NCI-H526 treated with DMSO at 0.1 percent for 48 hours (cell line): Measurements from ENCODE around the gene ATP5IF1.

ENCODE experiments used
- DNase-seq: peaks from one replicate; lab custom pipeline; 2025; lab: John Stamatoyannopoulos, UW

The ATP5IF1 gene

DNA sequence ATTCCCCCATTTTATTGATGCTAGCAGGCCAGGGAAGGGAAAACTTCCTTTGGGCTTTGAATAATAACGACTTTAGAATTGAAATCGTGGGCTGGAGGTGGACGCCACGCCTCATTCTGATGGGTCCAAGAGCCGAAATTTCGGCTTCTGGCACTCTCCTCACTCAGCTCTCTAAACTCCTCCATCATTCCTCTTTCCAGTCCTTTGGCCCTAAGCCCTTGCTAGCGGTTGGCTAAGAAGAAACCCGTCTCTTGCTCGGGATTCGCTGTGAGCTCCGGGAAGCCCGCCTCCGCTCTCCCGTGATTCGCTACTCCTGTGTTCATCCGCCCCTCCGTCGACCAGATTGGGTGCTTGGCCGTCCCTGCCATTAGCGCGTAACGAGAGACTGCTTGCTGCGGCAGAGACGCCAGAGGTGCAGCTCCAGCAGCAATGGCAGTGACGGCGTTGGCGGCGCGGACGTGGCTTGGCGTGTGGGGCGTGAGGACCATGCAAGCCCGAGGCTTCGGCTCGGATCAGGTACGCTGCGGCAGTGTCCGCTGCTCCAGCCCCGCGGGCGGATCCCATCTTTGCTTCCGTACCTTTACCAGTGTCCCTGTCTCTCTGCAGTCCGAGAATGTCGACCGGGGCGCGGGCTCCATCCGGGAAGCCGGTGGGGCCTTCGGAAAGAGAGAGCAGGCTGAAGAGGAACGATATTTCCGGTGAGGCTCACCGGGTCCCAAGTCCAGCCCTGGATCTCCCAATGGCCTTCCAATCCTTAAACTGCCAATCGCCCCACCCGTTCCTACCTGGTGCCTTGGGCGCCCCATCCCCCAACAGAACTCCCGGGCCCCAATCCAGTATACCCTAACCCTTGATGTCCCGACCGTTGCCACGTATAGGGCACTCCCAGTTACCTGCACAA lies at the start of gene ATP5IF1:
ATP5IF1 (plus strand) TSS at position 370 of the 901 bp plus-strand sequence; CDS start at position 430, 60 bp downstream.
- DNase-seq = peak; percentile 97

DNA sequence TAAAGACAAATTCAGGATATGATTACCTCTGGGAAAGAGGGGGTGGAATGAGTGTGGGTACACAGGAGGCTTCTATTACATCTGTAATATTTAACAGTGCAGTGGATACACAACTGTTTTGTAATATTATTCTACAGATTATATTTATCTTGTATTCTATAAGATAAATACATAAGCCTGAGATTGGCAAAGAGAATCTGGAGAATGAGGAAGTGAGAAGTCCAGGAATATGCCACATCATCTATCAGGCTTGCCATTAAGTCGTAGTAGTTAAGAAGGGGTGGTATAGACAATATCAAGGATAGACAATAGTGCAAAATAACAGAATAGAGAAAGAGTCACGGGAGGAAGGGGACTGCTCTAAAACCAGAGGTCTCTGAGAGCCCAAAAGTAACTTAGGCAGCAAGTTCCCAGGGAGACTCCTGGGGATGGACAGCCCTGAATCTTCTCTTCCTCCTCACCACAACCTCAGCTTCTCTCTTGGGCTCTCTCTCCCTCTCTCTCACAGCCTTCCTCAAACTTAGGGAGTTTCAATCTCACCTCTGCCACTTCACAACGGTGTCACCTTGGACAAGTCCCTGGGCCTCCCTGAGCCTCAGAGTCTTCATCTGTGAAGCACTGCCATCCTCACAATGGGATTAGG lies 45.5 kb upstream of the ATP5IF1 start:
- DNase-seq = no peak

DNA sequence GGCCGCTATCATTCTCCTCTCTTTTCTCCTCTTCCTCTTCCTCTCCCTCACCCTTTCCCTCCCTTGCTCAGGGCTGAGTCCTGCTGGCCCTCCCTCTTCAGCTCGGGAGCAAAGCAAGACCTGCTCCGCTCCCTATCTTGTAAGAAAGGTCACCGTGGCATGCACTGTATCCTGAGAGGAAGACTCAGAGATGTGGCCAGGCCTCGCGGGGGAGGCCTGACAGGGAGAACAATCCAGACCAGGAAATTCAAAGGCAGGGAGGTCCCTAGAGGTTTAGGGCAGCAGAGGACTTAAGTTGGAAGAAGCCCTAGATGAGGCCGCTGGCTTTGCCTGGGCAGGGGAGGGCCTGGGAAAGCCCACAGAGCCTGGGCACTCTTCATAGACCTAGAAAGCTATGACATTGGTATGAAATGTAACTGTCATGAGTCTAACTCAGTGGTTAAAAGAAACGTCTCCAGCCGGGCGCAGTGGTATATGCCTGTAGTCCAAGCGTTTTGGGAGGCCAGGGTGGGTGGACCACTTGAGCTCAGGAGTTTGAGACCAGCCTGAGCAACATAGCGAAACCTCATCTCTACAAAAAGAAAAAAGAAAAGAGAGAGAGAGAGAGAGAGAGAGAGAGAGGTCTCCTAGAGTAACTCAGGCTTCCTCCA lies 44.8 kb upstream of the ATP5IF1 start:
- DNase-seq = no peak

DNA sequence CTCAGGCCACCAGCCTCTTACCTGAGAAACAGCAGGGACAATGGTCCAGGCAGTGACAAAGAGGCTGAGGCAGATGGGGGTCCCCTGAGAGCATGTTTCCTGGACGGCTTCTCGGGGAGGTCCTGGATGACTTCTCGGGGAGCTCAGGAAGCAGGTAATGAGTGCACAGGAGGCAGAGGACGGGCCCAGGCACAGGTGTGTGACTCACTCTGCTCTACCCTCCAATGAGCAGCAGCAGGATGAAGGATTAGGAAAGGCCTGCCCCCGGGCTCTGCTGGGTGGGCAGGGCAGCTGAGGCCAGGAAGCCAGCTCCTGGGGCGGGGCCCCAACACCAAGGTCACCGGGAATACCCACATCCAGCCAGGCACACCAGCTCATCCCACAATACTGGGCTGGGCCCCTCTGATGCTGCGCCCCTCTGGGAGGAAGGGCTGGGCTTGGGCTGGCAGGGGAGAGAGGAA lies 42.2 kb upstream of the ATP5IF1 start:
- DNase-seq = no peak

DNA sequence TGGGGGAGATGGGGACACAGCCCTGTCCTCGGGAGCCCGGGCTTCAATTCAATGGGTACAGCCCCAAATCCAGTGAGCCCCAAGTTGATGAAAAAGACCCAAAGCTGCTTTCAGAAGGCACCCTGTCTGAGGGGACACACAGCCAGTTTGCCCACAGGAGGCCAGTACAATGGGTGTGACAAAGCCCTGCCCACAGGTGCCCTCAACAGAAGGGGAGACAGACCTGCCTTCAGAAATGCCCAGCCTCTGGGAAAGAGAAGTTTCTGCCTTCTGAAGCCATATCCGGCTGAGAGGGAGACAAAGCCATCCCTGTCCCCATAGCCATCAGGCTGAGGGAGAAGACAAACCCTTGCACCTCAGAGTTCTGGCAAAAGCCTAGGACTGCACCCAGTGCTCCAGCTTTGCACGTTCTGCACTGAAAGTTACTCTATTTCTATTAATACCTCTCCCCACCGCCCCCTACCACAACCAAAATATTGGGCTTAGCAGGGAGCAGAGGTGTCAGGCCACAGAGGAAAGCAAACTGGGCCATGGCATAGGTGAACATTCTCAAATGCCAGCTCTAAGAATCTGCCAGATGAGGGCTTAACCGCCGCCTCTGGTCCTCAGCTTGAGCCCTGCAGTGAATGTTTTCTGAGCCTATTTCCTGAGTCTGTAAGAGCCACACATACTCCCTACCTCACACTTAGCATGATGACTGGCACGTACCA lies 41.4 kb upstream of the ATP5IF1 start:
- no peak for DNase-seq

DNA sequence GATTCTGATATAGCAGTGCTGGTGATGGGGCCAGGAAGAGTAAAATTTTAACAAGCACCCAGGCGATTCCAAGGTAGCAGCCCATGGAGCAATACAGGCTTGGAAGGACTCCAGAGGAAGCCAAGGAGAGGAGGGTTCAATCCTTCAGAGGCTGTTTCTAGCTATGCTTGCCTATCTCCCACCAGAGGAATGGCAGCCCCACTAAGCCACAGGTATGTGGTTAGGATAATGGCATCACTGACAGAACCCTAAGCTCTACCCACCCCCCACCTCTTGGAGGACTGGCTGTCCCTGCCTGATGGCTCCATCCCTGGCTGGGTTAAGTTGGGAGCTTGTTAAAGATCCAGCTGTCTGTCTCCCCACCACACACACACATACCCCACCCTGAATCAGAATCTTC lies 40.1 kb upstream of the ATP5IF1 start:
- no peak for DNase-seq

DNA sequence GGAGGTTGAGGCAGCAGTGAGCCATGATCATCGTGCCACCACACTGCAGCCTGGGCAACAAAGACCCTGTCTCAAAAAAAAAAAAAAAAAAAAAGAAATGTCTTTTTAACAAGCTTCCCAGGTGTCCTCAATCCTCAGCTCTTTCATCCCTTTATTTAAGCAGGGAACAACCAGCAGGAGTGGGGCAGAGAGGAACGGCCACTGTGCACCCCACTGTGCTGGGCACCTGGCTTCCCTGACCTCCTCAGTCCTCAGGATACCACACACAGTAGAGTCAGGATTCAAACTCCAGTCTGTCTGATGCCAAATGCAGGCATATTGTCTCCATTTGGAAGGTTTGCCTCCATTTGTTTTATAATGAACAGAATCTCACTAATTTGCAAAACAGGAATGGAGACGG lies 39.6 kb upstream of the ATP5IF1 start:
- DNase-seq = no peak

DNA sequence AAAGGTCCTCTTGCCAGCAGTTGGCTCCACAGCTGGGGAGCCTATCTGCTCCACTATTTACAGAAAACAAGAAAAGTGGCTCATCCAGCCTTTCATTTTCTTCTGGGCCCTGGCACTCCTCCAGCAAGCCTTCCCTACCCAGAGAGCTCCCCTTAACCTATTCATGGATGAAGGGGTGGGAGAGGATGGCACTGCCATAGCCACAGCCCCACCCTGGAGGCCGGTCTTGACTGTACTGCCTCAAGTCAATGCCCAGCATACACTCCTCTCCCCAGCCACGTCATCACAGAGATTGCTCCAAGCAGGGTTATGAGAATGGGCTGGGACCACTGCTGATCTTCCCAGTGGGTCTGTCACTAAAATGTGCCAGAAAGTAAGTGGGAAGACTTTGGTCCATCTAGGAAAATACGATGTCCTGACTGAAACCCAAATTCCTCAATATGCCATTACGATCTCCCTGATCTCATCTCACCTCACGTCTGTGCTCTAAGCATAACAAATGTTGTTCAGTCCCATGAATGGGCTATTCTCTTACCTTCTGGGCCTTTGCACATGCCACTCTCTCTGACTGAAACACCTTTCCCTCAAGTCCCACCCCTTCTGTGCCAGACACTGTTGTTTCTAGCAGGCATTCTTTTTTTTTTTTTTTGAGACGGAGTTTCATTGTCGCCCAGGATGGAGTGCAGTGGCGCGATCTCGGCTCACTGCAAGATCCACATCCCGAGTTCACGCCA lies 38.1 kb upstream of the ATP5IF1 start:
- DNase-seq = no peak

DNA sequence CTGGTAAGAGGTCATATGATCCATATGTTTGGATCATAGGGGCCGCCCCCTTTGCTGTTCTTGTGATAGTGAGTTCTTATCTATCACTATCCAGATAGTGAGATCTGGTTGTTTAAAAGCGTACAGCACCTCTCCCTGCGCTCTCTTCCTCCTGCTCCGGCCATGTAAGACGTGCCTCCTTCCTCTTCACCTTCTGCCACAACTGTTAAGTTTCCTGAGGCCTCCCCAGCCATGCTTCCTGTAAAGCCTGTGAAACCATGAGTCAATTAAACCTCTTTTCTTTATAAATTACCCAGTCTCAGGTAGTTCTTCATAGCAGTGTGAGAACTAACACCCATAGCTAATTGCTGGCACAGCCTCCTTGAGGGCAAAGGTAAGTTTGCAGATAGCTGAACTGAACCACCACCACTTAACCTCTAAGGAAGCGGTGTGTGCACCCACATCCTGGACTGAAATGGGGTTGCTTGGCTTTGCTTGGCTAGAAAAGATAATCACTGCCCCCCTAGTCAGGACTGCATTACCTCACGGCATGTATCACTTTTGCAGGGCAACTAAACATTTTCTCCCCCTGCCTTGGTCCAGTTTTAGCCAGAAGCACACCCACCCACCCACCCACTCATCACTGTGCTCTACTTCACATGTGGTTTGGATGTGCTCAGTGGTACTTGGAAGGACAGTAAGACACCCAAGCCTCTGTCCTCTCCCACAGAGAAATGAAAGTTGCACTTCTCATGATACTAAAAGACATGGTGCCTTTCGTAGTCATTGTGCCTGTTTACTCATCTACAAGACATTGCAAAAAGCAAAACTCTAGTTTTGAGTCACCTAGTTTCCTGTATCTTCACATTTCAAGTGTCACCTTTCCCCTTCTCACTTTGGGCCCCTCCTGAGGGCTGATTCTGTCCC lies 36.3 kb upstream of the ATP5IF1 start:
- no peak for DNase-seq

DNA sequence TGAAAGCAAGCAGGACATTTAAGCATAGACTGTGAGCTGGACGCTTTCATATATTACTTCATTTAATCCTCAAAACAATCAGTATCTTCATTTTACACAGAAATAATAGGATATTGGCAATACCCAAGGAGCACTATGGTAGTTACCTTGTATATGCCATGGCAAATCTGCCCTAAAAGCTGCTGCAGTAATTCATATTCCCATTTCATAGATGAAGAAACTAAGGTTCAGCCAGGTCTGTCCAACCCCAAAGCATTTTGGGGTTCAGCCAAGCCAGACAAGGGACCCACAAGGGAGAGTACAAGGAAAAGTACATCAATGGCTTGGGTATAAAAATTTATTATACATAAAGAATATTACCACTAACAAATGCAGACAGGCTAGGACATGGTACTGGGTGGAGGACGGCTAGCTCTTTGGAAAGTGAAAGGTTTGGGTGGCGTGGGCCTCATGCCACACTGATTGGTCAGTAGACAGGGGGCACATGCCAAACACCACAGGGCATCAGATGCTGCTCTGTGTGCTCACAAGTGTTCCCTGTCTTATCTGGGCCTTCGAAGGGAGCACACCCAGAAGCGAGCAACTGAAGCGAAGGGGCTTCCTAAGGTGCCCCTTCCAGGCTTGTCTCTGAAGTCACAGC lies 35.6 kb upstream of the ATP5IF1 start:
- no peak for DNase-seq

DNA sequence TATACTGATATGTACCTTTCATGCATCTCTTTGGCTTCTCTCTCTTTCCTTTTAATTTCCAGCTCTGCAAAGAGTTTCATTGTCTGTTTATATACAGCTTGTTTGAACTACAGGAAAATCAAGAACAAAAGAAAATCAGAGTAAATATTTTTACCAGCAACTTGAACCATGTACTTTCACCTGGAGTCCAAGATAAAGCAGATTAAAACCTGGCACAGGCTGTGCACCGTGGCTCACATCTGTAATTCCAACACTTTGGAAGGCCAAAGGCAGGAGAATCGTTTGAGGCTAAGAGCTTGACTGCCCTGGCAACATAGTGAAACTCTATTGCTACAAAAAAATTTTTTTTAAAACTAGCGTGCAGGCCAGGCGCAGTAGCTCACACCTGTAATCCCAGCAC lies 30.7 kb upstream of the ATP5IF1 start:
- DNase-seq = no peak

DNA sequence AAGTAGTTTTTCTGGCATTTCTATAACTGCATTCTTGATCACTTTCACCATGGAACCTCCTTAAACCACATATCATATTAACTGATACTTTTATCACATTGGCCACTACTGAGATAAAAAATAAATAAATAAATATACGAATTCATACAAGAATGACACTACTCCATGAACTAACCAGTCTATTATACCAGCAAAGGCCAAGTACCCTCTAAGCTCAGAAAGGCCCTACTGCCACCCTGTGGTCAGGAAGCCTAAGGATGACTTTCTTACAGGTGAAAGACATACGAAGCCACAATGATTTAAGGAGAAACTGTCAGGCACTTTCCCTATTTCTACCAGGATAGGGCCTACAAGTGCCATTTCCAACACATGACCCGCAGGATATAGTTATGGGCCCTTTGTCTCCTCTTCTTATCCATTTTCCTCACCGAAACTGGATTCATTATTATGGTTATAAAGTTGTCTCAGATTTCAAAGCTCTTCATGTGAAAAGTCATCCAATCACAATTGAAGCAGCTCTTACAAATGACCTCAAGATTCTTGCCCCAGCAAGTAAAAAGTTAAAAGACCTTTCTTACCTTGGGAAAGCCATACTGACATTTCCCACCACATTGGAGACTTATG lies 27.0 kb upstream of the ATP5IF1 start:
- DNase-seq = peak; percentile 51

DNA sequence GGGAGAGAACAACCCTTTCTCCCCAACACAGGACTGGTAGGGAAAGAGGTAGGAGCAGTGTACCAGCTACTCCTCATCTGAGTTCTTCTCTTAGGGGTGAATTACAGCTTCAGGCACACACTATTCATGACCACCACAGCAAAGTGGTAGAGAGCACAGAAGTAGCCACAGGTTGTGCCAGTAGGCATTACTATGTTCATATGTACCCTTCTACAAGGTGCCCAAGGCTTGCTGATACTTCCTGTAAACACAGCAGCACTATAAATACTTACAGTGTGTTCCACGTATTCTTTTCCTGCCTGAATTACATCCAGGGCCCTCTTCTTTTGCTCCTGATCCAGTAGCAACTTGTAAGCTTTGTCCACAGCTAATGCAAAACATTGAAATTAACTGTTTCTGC lies 26.2 kb upstream of the ATP5IF1 start:
- no peak for DNase-seq

DNA sequence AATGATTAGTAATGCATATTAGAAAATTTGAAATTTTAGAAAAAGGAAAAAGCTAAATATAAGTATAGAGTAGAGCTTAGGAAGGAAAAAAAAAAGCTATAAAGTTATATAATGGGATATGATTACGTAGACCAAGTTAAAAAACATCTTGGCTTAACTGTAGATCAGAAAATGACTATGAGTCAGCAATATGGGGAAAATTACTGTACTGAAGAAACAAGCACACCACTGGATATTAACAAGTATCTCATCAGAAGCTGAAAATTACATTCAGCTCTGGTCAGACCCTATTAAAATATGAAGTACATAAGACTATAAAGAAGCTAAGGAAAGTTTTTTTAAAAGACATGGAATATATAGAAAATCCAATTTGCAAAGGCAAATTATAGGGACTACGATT lies 22.6 kb upstream of the ATP5IF1 start:
- DNase-seq = no peak

DNA sequence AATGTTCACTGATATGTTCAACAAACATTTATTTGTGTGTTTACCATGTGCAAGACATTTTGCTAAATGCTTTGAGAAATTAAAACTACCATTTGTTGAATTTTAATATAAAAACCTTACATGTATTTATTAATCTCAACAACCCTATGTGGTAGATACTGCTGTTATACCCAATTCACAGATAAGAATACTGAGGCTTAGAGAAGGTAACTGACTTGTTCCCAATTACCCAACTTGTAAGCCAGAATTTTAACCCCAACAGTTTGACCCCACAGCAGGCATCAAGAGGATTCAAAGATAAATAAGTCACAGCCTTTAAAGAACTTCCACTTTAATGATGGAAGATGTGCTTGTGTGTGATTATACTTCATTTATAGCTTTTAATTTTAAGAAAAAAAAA lies 6.8 kb upstream of the ATP5IF1 start:
- no peak for DNase-seq

DNA sequence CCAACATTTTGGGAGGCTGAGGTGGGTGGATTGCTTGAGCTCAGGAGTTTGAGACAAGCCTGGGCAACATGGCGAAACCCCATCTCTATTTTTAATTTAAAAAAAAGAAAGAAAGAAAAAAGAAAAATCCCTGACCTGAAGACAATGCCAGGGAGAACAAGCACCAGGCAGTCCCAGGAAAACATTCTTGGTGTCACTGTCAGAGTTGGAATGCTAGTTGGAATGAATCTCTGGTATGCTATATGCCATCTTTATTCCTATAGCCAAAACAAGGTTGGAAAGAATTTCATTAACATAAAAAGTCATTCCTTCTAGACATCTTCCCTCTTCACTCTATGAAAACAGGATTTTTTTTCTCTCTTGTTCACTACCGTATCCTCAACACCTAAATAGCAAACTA lies 5.9 kb upstream of the ATP5IF1 start:
- no peak for DNase-seq

DNA sequence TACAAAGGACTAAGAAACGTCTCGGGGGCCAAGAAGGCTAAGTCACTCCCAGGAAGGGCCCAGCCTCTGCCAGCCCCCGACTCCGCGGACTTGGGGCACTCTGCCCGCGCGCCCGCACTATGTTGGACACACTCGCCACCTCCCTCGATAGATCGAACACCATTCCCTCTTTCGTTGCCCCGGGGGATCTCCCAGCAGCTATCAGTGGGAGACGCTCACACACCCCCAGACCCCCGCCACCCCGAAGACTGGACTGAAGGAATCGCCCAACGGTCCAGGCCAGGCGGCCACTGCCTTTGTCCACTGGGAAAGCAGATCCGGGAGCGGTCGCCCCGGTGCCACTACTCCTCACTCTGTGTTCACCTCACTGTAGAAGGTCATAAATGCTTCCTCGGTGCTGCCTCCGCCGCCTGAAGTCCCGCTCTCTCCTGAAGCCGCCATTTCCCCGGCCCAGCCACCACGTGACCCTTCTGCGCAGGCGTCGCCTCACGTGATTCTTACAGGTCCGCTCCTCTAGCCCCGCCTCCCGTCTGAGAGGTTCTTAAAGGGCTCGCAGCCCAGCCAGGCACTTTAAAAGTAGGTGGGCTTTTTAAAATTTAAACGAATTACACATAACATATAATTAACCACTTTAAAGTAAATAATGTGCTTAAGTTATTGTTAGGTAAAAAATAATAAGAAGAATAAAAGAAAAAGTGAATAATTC lies 3.2 kb upstream of the ATP5IF1 start, which contains the start of gene DNAJC8:
DNAJC8 (minus strand) TSS at position 472 of the 706 bp plus-strand sequence; CDS start at position 441, 31 bp downstream.
- DNase-seq = peak; percentile 69

DNA sequence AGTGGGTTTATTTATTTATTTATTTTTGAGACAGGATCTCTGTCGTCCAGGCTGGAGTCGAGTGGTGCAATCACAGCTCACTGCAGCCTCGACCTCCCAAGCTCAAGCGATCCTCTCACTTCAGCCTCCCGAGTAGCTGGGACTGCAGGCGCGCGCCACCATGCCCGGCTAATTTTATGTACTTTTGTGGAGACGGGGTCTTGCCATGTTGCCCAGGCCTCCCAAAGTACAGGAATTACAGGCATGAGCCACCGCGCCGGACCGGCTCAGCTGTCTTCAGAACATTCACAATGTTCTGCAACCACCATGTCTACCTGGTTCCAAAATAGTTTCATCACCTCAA lies 2.7 kb upstream of the ATP5IF1 start:
- no peak for DNase-seq
